ENCODE data around the gene SPTBN5.

SPTBN5 gene

DNA sequence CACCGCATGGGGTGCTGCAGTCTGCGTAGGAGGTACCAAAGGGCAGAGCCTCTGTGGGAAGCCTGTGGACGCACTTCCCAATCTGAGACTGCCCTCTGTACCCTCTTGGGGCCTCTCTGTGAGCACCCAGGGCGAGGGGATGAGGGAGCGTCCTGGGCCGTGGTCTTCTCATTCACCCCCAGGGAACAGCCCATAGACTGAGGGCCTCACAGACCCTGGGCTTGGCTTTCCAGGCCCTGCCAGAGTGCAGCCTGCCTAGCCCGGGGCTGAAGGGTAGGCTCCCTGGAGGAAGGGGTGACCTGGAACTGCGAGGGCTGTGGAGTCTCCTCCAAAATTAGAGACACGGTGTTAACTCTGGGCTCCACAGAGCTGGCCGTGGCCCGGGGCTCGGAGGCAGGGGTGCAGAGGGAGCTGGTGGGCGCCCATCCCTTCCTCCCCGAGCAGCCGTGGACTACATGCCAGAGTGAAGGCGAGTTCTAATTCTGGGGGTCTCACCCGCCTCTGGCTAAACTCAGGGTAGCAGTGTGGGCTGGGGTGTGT is 468 bp upstream of the SPTBN5 start:
- peaks cover 37% of the 10 kb centered on the region for H3K4me1 Mint-ChIP-seq
- DNase-seq: no peak
- TF ChIP-seq, protein P1, sequence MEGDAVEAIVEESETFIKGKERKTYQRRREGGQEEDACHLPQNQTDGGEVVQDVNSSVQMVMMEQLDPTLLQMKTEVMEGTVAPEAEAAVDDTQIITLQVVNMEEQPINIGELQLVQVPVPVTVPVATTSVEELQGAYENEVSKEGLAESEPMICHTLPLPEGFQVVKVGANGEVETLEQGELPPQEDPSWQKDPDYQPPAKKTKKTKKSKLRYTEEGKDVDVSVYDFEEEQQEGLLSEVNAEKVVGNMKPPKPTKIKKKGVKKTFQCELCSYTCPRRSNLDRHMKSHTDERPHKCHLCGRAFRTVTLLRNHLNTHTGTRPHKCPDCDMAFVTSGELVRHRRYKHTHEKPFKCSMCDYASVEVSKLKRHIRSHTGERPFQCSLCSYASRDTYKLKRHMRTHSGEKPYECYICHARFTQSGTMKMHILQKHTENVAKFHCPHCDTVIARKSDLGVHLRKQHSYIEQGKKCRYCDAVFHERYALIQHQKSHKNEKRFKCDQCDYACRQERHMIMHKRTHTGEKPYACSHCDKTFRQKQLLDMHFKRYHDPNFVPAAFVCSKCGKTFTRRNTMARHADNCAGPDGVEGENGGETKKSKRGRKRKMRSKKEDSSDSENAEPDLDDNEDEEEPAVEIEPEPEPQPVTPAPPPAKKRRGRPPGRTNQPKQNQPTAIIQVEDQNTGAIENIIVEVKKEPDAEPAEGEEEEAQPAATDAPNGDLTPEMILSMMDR (IDR thresholded peaks at IDR 0.05): no peak
- H3K27ac Mint-ChIP-seq: no peak overlapping the region
- H3K4me3 Mint-ChIP-seq: no peak overlapping the region
- no peaks in the 10 kb centered on the region for H3K36me3 Mint-ChIP-seq (ENCODE audit: low read depth)
- H3K9me3 Mint-ChIP-seq: no peaks in the 10 kb centered on the region
- H3K27me3 Mint-ChIP-seq (ENCODE audit: low read depth, poor library complexity): peaks cover 17% of the 10 kb centered on the region

- no peak for DNase-seq
- no peaks in the 10 kb centered on the region for H3K9me3 Mint-ChIP-seq
- peaks cover 31% of the 10 kb centered on the region for H3K4me1 Mint-ChIP-seq
- no peak overlapping the region for H3K4me3 Mint-ChIP-seq
- H3K27ac Mint-ChIP-seq: peak overlapping the region; percentile 8
- H3K27me3 Mint-ChIP-seq (ENCODE audit: low read depth, poor library complexity): peaks cover 18% of the 10 kb centered on the region
- TF ChIP-seq, protein P1 (IDR thresholded peaks at IDR 0.05): no peak
- no peaks in the 10 kb centered on the region for H3K36me3 Mint-ChIP-seq (ENCODE audit: low read depth)
Measured at GRCh38 chr15:41892621-41893421, 1.0 kb downstream of the SPTBN5 start.

DNA sequence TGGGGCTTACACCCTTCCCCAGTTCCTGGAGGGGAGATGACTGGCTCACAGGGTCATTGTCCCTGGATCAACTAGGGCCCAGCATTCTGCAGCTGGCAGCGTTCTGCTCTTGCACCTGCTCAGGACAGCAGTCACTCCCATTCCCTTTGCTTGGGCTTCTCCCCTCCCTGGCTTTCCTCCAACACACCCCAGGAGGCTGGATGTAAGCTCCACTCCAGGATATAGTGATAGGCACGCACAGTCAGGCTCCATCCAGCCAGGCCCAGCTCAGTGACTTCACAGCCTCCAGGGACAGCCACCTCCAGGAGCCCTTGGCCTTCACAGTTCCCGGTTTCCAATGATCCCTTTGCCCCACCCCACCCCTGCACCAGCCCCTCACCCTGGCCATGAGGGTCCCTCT is 1.9 kb downstream of the SPTBN5 start:
- Mint-ChIP-seq H3K9me3 (no peaks in the 10 kb centered on the region), H3K36me3 (ENCODE audit: low read depth) (no peaks in the 10 kb centered on the region)
- DNase-seq: no peak

DNA sequence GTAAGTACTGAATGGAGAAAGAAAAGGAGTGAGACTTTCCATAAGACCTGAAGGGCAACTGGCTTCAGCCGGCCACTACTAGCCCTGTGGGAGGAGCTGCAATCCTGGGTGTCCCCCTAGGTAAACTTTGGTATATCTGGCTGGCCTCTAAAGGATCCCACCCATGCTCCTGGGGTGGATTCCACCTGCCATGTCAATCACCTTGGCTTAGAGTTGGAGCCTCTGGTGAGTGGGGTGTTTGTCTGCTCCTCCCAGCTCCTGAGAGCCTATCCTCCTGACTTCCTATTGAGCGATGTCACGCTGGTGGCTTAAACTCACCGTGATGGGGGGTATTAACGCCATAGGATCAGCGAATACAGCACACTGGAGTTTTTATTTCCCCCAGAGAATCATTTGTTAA is 2.6 kb downstream of the SPTBN5 start:
- TF ChIP-seq, protein P1 (IDR thresholded peaks at IDR 0.05): no peak
- Mint-ChIP-seq H3K9me3 (no peaks in the 10 kb centered on the region), H3K4me1 (peaks cover 19% of the 10 kb centered on the region), H3K27ac (no peak overlapping the region), H3K36me3 (ENCODE audit: low read depth) (no peaks in the 10 kb centered on the region), H3K4me3 (no peak overlapping the region), H3K27me3 (ENCODE audit: low read depth, poor library complexity) (peaks cover 18% of the 10 kb centered on the region)
- no peak for DNase-seq

More for the DNA sequence above, 1.9 kb downstream of the SPTBN5 start:
- TF ChIP-seq, protein P1 (IDR thresholded peaks at IDR 0.05): no peak
- Mint-ChIP-seq H3K27ac (no peak overlapping the region), H3K4me3 (no peak overlapping the region), H3K27me3 (ENCODE audit: low read depth, poor library complexity) (peaks cover 18% of the 10 kb centered on the region), H3K4me1 (peaks cover 27% of the 10 kb centered on the region)

GRCh38 chr15:41890050-41890690 is 3.7 kb downstream of the SPTBN5 start:
- no peak overlapping the region for H3K4me3 Mint-ChIP-seq
- H3K27me3 Mint-ChIP-seq (ENCODE audit: low read depth, poor library complexity): peaks cover 18% of the 10 kb centered on the region
- no peak for DNase-seq
- H3K36me3 Mint-ChIP-seq (ENCODE audit: low read depth): no peaks in the 10 kb centered on the region
- H3K9me3 Mint-ChIP-seq: no peaks in the 10 kb centered on the region
- H3K27ac Mint-ChIP-seq: no peak overlapping the region
- TF ChIP-seq, protein P1 (IDR thresholded peaks at IDR 0.05): no peak
- H3K4me1 Mint-ChIP-seq: peaks cover 13% of the 10 kb centered on the region
